B cell (primary cell): Measurements from ENCODE around the gene POU2AF1. TPM values are rescaled to one million over a fixed set of nuclear protein-coding genes. Genes with fewer than 3 reads are reported as not detected.

ENCODE experiments used
- ATAC-seq: fragments of 200-7000 bp; cut with Tn5 transposase; one replicate; pipeline ENCODE4 v1.10.0; 2021; ENCODE audit warnings: low read depth, mild to moderate bottlenecking, moderate number of reproducible peaks, moderate library complexity
- CTCF ChIA-PET: fragments of 350-600 bp; sonication (Branson Sonifier 250); formaldehyde crosslinking; loops from one replicate; lab custom pipeline; 2021; ENCODE audit warnings: antibody characterized with exemption, inconsistent platforms; lab: Charles Lee
- POLR2A ChIA-PET: fragments of 350-600 bp; sonication (Branson Sonifier 250); formaldehyde crosslinking; loops from one replicate; lab custom pipeline; 2021; ENCODE audit warnings: antibody characterized with exemption; lab: Charles Lee
- DNase-seq: peaks from one replicate; pipeline ENCODE4 v3.0.0; 2013
- H2AFZ ChIP-seq: 2 replicates; pipeline ENCODE4 v1.6.1; 2012; ENCODE audit warnings: mild to moderate bottlenecking, low read depth, low read length; ENCODE audit not compliant: insufficient read depth, poor library complexity, severe bottlenecking
- H3K27ac ChIP-seq, 2 donors: 1 replicate in 1 of 2; 2 replicates in 1 of 2; pipeline ENCODE4 v1.5.1; 2012 to 2013; ENCODE audit warnings: low read length in 2 of 2, mild to moderate bottlenecking in 2 of 2, moderate library complexity in 1 of 2
- H3K27me3 ChIP-seq, 4 experiments: fragments of 200-600 bp in 1 of 4; sonication (generic) in 1 of 4; replicated peaks in 1 of 4; 1 replicate in 2 of 4; 2 replicates in 2 of 4; pipeline versions ENCODE4 v1.6.1 to v1.7.0; 2013 to 2016; ENCODE audit warnings: low read length in 3 of 4, mild to moderate bottlenecking in 2 of 4, mixed read lengths in 1 of 4, moderate library complexity in 1 of 4; ENCODE audit not compliant: insufficient read depth in 4 of 4, control insufficient read depth in 3 of 4; ENCODE audit errors: control extremely low read depth in 1 of 4
- H3K36me3 ChIP-seq, 2 experiments: replicated peaks in 1 of 2; 1 replicate in 1 of 2; 2 replicates in 1 of 2; pipeline versions ENCODE4 v1.6.1 to v1.7.1; 2013; ENCODE audit warnings: low read length in 1 of 2; ENCODE audit not compliant: insufficient read depth in 2 of 2, control insufficient read depth in 1 of 2; ENCODE audit errors: control extremely low read depth in 1 of 2, extremely low read depth in 1 of 2
- H3K4me1 ChIP-seq, 2 donors: fragments of 200-600 bp in 1 of 2; sonication (generic) in 1 of 2; 1 replicate in 1 of 2; 2 replicates in 1 of 2; pipeline versions ENCODE4 v1.5.1 to v1.6.1; 2013 to 2017; ENCODE audit warnings: low read length in 2 of 2; ENCODE audit not compliant: control insufficient read depth in 2 of 2, insufficient read depth in 2 of 2
- H3K4me2 ChIP-seq: replicated peaks from 2 replicates; pipeline ENCODE3; 2012; ENCODE audit warnings: mild to moderate bottlenecking, low read depth, low read length; ENCODE audit not compliant: poor library complexity, severe bottlenecking
- H3K4me3 ChIP-seq, 5 experiments: fragments of 200-600 bp in 1 of 5; sonication (generic) in 1 of 5; 1 replicate in 3 of 5; 2 replicates in 2 of 5; pipeline versions ENCODE4 v1.5.1 to v1.7.0; 2011 to 2016; ENCODE audit warnings: low read length in 4 of 5, mild to moderate bottlenecking in 4 of 5, low read depth in 2 of 5, control low read depth in 1 of 5, moderate library complexity in 1 of 5; ENCODE audit not compliant: insufficient read depth in 1 of 5; ENCODE audit errors: control extremely low read depth in 1 of 5, extremely low read depth in 1 of 5
- H3K79me2 ChIP-seq: fragments of 200-600 bp; sonication (generic); one replicate; pipeline ENCODE4 v1.6.0; 2016; ENCODE audit warnings: low read length; ENCODE audit not compliant: control insufficient read depth, insufficient read depth
- H3K9ac ChIP-seq: fragments of 200-600 bp; sonication (generic); 2 replicates; pipeline ENCODE4 v1.6.1; 2017; ENCODE audit warnings: mild to moderate bottlenecking, low read length, moderate library complexity
- H3K9me3 ChIP-seq, 3 donors: one replicate each; pipeline versions ENCODE4 v1.6.1 to v1.7.1; 2013; ENCODE audit warnings: low read length in 2 of 3; ENCODE audit not compliant: control insufficient read depth in 2 of 3, insufficient read depth in 1 of 3; ENCODE audit errors: control extremely low read depth in 1 of 3
- H4K20me1 ChIP-seq: 2 replicates; pipeline ENCODE4 v1.6.0; 2012; ENCODE audit warnings: mild to moderate bottlenecking, low read length; ENCODE audit not compliant: insufficient read depth, control insufficient read depth, poor library complexity, severe bottlenecking
- H3K27ac Mint-ChIP-seq: one replicate; pipeline ENCODE4 v1.8.0; 2021; ENCODE audit warnings: mixed read lengths
- H3K27me3 Mint-ChIP-seq: one replicate; pipeline ENCODE4 v1.8.0; 2021; ENCODE audit warnings: mixed read lengths
- H3K4me1 Mint-ChIP-seq: one replicate; pipeline ENCODE4 v1.8.0; 2021; ENCODE audit warnings: mixed read lengths
- H3K4me3 Mint-ChIP-seq: one replicate; pipeline ENCODE4 v1.8.0; 2021; ENCODE audit warnings: mixed read lengths
- H3K9me3 Mint-ChIP-seq: one replicate; pipeline ENCODE4 v1.8.0; 2022; ENCODE audit warnings: mixed read lengths; ENCODE audit not compliant: insufficient read depth
- EZH2 ChIP-seq: IDR thresholded peaks from 2 replicates; pipeline ENCODE4 v1.6.1; 2012; ENCODE audit warnings: borderline replicate concordance, low read depth, mild to moderate bottlenecking, moderate library complexity, low read length; ENCODE audit not compliant: insufficient read depth, poor library complexity, severe bottlenecking
- WGBS: methylation state at CpG from one replicate; pipeline ENCODE4 v1.1.5; 2013; ENCODE audit warnings: missing lambda C conversion rate; ENCODE audit not compliant: insufficient coverage; 5-methylcytosine and 5-hydroxymethylcytosine counted together
- intact Hi-C: fragments of 100-400 bp; cut with micrococcal nuclease; formaldehyde crosslinking; loops from one replicate; pipeline ENCODE4 v1.10.0; 2022
- polyA plus RNA-seq: library from polyadenylated mRNA; depleted of rRNA; stranded (reverse); fragments of >200 nt; gene quantifications from 2 replicates; pipeline ENCODE4 v1.2.3, GENCODE V29; 2012
- total RNA-seq, 2 donors: library from RNA; stranded (reverse); fragments of 120-200 nt in 1 of 2; gene quantifications; 1 replicate in 1 of 2; 2 replicates in 1 of 2; pipeline versions ENCODE4 v1.2.3 to v1.2.4, GENCODE V29; 2013 to 2022
- TF ChIP-seq, protein P1 (sequence below): fragments of 200-600 bp; IDR thresholded peaks from one replicate; pipeline ENCODE4 v1.8.0; 2022; ENCODE audit warnings: antibody characterized with exemption, mild to moderate bottlenecking

POU2AF1 gene
- total and polyA plus RNA-seq, 2 donors (not counting 1 experiment from before 2014, with no cell fraction given): 308 to 407 TPM

DNA sequence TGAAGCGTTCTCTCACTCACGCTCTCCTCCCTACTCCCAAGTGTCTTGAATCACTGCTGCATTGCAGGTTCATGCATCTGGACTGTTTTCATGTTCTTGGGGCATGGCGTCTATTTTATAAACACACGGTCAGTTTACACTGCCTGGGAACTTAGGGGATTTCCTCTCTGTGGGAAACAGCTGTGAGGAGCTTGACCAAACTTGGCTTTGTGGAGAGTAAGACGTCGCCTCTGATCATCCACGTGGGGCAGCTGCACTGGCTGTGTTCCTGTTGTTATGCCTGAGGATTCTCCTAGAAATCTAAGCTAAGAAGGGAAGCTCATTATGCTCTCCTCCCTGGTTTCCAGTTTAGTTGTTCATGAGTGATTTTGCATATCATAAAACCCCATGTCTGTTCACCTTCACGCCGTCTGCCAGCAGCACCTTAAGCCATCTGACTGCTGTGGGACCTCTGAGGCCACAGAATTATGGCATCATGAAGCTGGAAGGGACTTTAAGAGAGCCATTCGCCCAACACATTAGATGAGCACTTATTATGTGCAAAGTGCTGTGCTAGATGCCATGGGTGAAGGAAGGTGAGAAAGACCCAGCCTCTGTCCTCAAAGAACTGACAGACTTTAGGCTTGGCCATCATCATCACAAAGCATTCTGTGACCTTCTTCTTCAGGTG is 38.8 kb upstream of the POU2AF1 start:
- Histone ChIP-seq H3K27me3 (no peaks in the 10 kb centered on the region), H3K9ac (peak overlapping the region; percentile 70), H3K4me1 (peaks cover 99% of the 10 kb centered on the region in 2 donors), H3K79me2 (peaks cover 33% of the 10 kb centered on the region), H3K4me3 (peak overlapping the region in 4 of 5 experiments; percentile 19 to 57 (median 35)), H4K20me1 (no peaks in the 10 kb centered on the region), H3K4me2 (peak overlapping the region; percentile 76), H2AFZ (no peak overlapping the region), H3K9me3 (peaks cover 0 to 9% (median 0%) of the 10 kb centered on the region in 3 donors), H3K27ac (peak overlapping the region; percentile 98), H3K36me3 (no peaks in the 10 kb centered on the region)
- TF ChIP-seq EZH2: no peak
- TF ChIP-seq, protein P1, sequence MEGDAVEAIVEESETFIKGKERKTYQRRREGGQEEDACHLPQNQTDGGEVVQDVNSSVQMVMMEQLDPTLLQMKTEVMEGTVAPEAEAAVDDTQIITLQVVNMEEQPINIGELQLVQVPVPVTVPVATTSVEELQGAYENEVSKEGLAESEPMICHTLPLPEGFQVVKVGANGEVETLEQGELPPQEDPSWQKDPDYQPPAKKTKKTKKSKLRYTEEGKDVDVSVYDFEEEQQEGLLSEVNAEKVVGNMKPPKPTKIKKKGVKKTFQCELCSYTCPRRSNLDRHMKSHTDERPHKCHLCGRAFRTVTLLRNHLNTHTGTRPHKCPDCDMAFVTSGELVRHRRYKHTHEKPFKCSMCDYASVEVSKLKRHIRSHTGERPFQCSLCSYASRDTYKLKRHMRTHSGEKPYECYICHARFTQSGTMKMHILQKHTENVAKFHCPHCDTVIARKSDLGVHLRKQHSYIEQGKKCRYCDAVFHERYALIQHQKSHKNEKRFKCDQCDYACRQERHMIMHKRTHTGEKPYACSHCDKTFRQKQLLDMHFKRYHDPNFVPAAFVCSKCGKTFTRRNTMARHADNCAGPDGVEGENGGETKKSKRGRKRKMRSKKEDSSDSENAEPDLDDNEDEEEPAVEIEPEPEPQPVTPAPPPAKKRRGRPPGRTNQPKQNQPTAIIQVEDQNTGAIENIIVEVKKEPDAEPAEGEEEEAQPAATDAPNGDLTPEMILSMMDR: no peak
- DNase-seq: peak; percentile 85
- peak; percentile 56 for ATAC-seq
- H3K4me3 Mint-ChIP-seq: peak overlapping the region; percentile 84
- intact Hi-C loops: loop anchor here (1.0 to 5.0 kb wide), 4 partner anchors 9 to 241 kb away; partner anchors contain the start of gene POU2AF1
- ChIA-PET POLR2A (interaction anchor here (0.7 to 11.9 kb wide), 21 partner anchors 10 to 988 kb away, joined by 3 to 314 read pairs (median 7); partner anchors contain the start of genes FDX1 and POU2AF1), CTCF (interaction anchor here (0.6 to 27.6 kb wide), 19 partner anchors 8 to 989 kb away, joined by 3 to 922 read pairs (median 7); partner anchors contain the start of genes FDX1 and POU2AF1)
- H3K27me3 Mint-ChIP-seq: no peaks in the 10 kb centered on the region
- no peaks in the 10 kb centered on the region for H3K9me3 Mint-ChIP-seq
- peaks cover 100% of the 10 kb centered on the region for H3K4me1 Mint-ChIP-seq
- 3% methylated on average over 7 of the region's 10 CpGs for WGBS
- peak overlapping the region; percentile 98 for H3K27ac Mint-ChIP-seq
